ENCODE measurements around the gene FASTK.

The FASTK gene

DNA sequence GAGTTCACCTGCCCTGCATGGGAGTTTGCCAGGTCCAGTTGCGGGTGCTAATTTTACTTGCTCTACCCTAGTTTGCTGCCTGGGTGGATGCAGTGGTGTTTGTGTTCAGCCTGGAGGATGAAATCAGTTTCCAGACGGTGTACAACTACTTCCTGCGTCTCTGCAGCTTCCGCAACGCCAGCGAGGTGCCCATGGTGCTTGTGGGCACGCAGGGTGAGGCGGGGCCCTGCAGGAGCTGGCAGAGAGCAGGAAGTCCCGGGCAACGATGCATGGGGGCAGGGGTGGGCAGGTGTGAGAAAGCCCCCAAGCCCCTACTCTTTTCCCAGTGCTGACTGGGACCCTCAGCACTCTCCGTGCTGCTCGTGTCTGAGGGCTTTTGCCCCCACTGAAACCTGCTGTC is 37.0 kb upstream of the FASTK start:
- DNase-seq, result no peak

DNA sequence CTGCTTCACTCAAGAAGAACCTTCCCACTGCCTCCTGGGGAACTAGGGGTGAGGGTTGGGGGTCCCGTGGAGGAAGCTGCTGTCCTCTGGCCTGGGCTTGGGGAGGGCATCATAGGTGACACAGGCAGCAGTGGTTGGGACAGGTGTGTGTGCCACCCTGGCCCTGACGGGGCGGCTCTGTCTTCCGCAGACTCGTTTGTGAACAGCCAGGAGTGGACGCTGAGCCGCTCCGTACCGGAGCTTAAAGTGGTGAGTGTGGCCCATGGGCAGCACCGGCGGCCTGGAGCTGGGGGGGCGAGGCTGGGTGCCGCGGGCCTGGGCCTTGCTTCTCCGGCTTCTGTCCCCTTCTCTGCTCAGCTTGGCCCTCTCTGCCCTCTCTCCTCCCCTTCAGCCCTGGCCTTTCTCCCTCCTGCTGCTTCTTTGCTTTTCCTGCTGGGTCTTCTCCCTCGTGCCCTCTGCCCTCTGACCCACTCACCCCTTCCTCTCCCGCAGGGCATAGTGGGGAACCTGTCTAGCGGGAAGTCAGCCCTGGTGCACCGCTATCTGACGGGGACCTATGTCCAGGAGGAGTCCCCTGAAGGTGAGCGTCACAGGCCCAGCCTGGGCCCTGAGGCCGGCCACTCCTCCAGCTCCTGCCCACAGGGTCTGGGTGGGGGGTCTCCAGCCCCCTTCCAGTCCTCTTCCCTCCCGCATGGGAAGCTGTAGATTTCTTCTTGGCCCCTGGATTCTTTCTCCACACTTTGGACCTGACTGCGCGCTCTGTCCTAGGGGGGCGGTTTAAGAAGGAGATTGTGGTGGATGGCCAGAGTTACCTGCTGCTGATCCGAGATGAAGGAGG is 36.2 kb upstream of the FASTK start:
- DNase-seq, result no peak

GRCh38 chr7:151115836-151116418 is 35.3 kb upstream of the FASTK start:
- no peak for DNase-seq

GRCh38 chr7:151115121-151115835 is 34.7 kb upstream of the FASTK start:
- DNase-seq, result no peak

GRCh38 chr7:151114151-151115090 is 33.8 kb upstream of the FASTK start:
- no peak for DNase-seq

DNA sequence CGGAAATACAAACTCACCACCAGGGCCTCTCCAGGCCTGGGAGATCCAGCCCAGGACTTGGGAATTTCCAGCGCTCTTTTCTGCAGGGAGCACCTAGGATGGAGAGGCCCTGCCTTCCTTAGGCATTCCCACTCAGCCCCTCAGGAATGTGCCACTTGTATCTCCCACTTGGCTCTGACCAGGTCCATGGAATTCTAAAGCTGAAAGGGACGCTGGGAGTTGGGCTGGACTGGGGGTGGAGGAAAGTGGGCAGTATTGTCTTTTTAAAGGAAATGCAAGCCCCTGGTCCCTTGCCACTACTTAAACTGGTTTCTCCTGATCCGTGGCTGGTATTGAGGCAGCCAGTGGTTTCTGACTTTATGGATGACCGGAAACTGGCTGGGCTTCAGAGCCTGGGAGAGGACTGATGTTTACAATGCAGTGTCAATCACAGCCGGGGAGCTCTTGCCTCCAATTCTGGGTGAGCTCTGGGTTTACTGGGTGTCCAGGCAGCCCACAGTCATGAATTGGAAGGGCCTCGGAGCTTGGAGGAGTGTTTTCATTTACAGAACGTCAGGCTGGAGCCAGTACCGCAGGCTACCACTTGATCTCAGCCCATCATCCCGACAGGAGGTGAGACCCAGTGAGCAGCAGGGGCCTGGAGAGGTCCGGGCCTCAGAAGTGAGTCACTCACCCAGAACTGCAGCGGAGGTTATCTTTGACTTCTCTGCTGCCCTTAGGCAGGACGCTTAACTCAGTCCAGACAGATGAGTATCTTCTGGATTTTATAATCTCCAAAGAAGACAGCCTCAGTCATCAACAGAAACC is 32.9 kb upstream of the FASTK start:
- DNase-seq, result no peak

- DNase-seq, result peak; percentile 38
These were observed 30.5 kb upstream of the FASTK start for GRCh38 chr7:151110941-151111645.

GRCh38 chr7:151110236-151110940 is 29.8 kb upstream of the FASTK start:
- no peak for DNase-seq

DNA sequence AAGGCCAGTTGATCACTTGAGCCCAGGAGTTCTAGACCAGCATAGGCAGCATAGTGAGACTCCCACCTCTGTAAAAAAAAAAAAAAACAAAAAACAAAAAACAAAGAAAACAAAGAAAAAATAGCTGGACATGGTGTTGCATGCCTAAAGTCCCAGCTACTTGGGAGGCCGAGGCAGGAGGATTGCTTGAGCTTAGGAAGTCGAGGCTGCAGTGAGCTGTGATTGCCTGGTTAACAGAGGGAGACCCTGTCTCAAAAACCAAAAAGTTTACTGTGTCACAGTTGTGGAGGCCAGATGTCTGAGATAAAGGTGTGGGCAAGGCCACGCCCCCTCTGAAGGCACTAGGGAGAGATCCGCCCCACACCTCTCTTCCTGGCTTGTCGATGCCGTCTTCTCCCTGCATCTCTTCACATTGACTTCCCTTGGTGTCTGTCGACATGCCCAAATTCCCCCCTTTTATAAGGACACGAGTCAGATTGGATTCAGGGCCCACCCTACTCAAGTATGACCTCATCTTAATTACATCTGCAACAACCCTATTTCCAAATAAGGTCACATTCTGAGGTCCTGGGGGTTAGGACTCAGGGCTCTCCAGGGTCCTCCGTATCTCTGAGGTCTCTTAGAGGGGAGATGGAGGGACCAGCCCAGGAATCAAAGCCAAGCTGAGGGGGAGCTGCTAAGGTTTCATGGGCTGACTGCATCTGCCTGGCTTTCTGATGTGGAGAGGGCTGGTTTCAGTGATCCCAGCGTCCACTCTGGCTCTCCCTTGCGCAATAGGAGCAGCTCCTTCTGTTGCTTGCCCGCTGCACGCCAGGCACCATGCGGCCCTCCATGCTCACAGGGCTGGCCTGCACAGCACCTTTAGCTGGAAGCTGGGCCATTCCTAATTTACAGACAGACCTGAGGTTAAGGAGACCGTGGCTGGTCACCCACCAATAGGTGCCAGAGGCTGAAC is 28.8 kb upstream of the FASTK start:
- DNase-seq, result no peak

DNA sequence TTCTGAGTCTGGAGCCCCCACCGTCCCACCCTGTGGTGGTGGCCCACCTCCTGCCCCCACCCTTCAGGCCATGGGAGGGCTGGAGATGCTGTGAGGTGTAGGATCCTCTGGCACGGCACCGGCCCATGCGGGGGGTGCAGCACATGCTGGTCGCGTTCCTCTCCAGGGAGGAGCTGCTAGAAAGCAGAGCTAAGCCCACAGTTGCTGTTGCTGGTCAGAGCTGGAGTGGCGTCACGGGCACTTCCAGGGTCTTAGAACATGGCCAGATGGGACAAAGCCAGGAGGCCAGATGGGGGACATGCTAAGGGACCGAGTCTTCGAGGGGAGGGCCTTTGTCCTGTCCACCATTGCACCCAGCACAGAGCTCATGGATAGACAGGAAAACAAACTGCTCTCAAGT is 27.3 kb upstream of the FASTK start:
- DNase-seq, result no peak

DNA sequence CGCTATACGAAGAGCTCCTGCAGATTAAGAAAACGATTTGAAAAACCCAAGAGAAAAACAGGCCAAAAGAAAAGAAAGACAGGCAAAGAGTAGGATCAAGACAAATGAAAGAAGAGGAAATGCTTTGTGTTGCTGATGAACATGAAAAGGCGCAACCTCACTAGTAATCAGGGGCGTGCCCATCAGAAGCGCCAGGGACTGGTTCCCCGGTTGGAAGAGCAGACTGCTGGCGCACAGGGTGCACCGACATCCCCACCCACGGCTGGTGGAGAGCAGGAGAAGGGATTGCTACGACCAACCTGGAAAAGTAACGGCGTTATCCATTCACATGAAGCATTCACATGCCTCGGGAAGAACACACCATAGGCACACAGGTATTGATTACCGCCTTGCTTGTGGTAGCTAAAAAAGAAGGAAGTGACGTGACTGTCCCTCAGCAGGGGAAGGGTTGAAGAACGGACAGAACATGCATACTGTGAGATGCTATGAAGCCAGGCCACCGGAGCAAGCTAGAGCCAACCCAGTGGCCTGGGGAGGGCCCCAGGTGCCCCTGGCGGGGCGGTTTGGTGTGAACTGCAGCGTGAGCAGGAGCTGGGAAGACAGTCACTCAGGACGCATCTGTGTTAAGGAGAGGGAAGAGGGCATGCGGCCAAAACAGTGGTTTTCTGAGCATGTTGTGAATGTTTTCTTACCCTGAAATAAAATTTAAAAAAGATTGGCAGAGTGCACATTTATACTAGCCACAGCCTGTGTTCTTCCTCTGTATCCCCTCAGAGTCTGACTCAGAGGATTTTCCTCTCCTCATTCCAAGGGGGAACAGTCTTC is 24.0 kb upstream of the FASTK start:
- DNase-seq, result no peak

- DNase-seq, result no peak
These were observed 23.4 kb upstream of the FASTK start for GRCh38 chr7:151103973-151104372.

DNA sequence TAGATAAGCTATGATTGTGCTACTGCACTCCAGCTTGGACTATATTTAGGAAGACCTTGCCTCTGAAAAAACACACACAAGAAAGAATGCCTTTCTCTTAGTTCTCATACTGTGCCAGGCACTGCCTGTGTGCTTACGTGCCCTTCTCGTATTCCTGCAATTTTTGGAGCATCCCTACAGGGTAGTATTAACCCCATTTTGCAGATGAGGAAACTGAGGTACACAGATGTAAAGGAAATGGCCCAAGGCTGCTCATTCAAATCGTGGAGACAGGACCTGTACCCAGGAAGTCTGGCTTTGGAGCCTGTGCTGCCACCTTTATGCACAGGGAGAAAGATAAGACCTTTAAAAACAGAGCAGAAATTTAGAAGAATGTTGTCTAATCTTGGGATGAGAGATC is 22.4 kb upstream of the FASTK start:
- DNase-seq, result no peak

- no peak for DNase-seq
These were observed 21.2 kb upstream of the FASTK start for GRCh38 chr7:151101621-151102396.

- no peak for DNase-seq
These were observed 20.3 kb upstream of the FASTK start for GRCh38 chr7:151100921-151101320.

GRCh38 chr7:151099486-151100211 is 19.0 kb upstream of the FASTK start:
- no peak for DNase-seq
